C4-2B (cell line): ENCODE measurements around the gene TPI1.
"Not testable (repeated sequence)": the region's sequence is repeated elsewhere in the genome, so short reads cannot be mapped to it uniquely, and the experiment has no call there.

ENCODE experiments used
- H3K27ac ChIP-seq: fragments of 450-650 bp; 2 replicates; pipeline ENCODE4 v1.5.1; 2017
- CTCF ChIP-seq: fragments of 450-650 bp; conservative IDR thresholded peaks from 2 replicates; pipeline ENCODE4 v1.5.1; 2017; ENCODE audit warnings: mild to moderate bottlenecking
- ZFX ChIP-seq: fragments of 450-650 bp; IDR thresholded peaks from 2 replicates; pipeline ENCODE4 v1.6.1; 2017

TPI1 gene

DNA sequence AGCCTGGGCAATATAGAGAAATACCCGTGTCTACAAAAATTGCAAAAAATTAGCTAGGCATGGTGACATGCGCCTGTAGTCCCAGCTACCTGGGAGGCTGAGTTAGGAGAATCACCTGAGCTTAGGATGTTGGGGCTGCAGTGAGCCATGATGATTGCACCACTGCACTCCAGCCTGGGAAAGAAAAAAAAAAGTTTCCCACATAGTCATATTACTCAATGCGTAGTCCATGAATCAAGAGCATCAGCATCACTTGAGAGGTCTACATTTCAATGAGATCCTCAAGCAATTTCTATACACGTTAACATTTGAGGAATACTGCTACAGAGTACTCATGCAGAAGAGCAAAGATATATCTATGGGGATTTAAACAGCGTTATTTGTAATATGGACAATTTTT is 32.1 kb downstream of the TPI1 start:
- TF ChIP-seq CTCF (no peak), ZFX (no peak)
- H3K27ac ChIP-seq: no peak overlapping the region

DNA sequence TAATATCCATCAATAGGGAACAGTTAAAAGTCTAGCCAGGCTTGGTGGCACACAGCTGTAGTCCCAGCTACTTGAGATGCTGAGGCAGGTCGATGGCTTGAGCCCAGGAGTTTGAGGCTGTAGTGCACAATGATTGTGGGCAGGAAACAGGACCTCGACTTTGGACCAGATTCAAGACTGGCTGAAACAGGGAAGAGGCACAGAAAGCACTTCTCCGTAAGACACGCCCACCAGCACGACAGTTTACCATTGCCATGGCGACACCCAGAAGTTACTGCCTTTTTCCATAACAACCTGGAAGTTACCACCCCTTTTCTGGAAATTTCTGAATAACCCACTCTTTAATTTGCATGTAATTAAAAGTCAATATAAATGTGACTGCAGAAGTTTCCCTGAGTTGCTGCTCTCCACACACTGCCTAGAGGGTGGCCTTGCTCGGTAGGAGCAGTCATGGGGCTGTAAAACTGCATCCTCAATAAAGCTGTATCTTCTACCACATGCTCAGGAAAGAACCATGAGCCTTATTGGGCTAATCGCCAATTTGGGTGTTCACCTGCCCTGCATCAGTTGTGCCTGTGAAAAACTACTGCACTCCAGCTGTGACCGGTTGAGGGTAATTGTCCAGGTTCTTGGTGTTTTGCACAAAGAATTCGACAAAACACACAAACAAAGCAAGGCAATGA is 32.6 kb downstream of the TPI1 start:
- no peak for TF ChIP-seq ZFX
- no peak for TF ChIP-seq CTCF

DNA sequence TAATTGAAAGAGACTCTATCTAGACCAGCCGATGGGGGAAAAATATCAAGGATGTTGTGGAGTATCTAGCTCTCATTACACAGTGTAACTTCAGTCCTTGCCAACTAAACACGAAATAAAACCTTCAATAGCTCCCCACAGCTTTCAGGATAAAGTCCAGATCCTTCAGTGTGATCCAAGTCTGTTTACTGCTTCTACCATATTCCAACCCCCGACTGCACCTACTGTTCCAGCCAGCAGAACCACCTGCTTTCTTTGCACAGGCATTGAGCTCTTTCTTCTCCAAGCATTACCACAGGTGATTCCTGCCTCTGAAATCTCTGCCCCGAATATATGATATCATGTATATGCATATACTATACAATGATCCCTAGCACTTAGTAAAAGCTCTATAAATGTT is 35.1 kb downstream of the TPI1 start:
- TF ChIP-seq CTCF: no peak
- no peak for TF ChIP-seq ZFX
- H3K27ac ChIP-seq: no peak overlapping the region

More for the DNA sequence above, 32.6 kb downstream of the TPI1 start:
- no peak overlapping the region for H3K27ac ChIP-seq

DNA sequence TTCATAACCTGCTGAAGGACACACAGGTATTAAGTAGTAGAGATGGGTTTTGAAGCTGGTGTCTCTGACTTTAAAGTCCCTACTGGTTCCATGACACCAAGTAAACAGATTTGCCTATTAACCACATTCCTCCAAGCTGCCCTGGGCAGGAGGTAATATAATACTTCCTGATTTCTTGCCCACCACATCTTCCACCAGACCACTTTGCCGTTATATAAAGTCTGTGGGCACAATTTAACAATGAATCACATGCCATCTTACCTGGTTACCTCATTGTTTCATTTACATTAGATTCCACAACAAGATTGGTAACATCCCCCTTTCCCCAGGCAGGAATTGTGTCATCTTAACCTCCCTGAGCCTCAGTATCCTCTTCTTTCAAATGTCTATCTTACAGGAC is 36.4 kb downstream of the TPI1 start:
- no peak overlapping the region for H3K27ac ChIP-seq

GRCh38 chr12:6904280-6905276 is 37.2 kb downstream of the TPI1 start, which contains the start of gene LRRC23:
Gene LRRC23 (plus strand): TSS chr12:6904822. CDS start chr12:6905634, 812 bp downstream.
- TF ChIP-seq ZFX (no peak), CTCF (no peak)
- peak within 1 kb of the TSS; percentile 70 for H3K27ac ChIP-seq

More for the DNA sequence above, 36.4 kb downstream of the TPI1 start:
- TF ChIP-seq CTCF (no peak), ZFX (no peak)

DNA sequence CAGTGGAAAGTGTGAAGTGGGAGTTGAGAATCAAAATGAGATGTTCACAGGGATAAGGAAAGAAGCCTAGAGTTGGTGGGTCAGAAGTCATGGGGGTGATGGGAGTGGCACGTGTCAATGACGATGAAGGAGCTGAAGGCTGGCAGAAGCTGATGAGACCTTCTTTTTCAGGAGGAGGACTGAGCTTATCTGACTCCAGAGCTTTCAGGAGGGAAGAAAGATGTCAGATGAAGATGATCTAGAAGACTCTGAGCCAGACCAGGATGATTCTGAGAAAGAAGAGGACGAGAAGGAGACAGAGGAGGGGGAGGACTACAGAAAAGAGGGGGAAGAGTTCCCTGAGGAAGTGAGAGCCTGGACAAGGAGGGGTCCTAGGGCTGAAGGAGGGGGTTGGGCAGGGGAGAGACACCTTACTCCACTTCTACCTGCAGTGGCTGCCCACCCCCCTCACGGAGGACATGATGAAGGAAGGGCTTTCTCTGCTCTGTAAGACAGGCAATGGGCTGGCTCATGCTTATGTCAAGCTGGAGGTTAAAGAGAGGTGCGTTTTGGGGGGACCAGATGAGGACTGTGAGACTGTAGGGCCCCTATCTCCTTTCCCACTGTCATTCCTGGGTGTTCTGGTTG is 38.2 kb downstream of the TPI1 start:
- TF ChIP-seq CTCF (no peak), ZFX (no peak)
- peak overlapping the region; percentile 70 for H3K27ac ChIP-seq

GRCh38 chr12:6908141-6908540 is 40.8 kb downstream of the TPI1 start:
- H3K27ac ChIP-seq: not testable (repeated sequence)
